HCT116 (cell line): ENCODE measurements around the gene SCGB1C2. TPM values are rescaled to one million over a fixed set of nuclear protein-coding genes. Genes with fewer than 3 reads are reported as not detected.
A peak's percentile ranks its signal among the peaks of the same experiment; 100 is the strongest.
"Not testable (repeated sequence)": the region's sequence is repeated elsewhere in the genome, so short reads cannot be mapped to it uniquely, and the experiment has no call there.

Experiments used
- ATAC-seq: fragments of 200-7000 bp; cut with Tn5 transposase; 2 replicates; pipeline ENCODE4 v1.9.1; 2020; ENCODE audit warnings: mild to moderate bottlenecking, moderate library complexity
- BruUV-seq: library from RNA; stranded (reverse); fragments of 400-500 nt; replicated peaks from 2 replicates; lab custom pipeline; 2021; lab: Mats Ljungman, UMichigan
- CTCF ChIA-PET: fragments of 300-600 bp; sonication (Branson Sonifier 250); formaldehyde crosslinking; loops from one replicate; lab custom pipeline; 2021; ENCODE audit warnings: antibody characterized with exemption; lab: Charles Lee
- POLR2A ChIA-PET: fragments of 300-600, 350-600 bp; sonication (Branson Sonifier 250); formaldehyde crosslinking; loops from one replicate; lab custom pipeline; 2021; ENCODE audit warnings: antibody characterized with exemption; lab: Charles Lee
- RAD21 ChIA-PET, 2 experiments: fragments of 300-600 bp; sonication (Branson Sonifier 250); formaldehyde crosslinking; loops; one replicate each; lab custom pipeline; 2023; ENCODE audit warnings: low total read pairs in 2 of 2; ENCODE audit not compliant: uncharacterized antibody in 2 of 2, unreplicated experiment in 2 of 2, low non-redundant PET in 1 of 2; lab: Charles Lee
- DNase-seq: peaks from one replicate; pipeline ENCODE4 v3.0.0-alpha.2; 2010; ENCODE audit warnings: low read depth, low spot score
- H2AFZ ChIP-seq: fragments of 200-600 bp; shearing (Covaris generic), sonication (generic); 2 replicates; pipeline ENCODE4 v1.6.1; 2017; ENCODE audit warnings: low read depth, mixed run types, mixed read lengths, antibody characterized with exemption, low read length; ENCODE audit not compliant: poor library complexity, severe bottlenecking
- H3K27ac ChIP-seq: 2 replicates; pipeline ENCODE4 v1.5.1; 2012; ENCODE audit warnings: low read depth, low read length
- H3K27me3 ChIP-seq: fragments of 200-600 bp; sonication (generic); 2 replicates; pipeline ENCODE4 v1.6.1; 2016; ENCODE audit warnings: mixed run types, low read length, mixed read lengths; ENCODE audit not compliant: insufficient read depth
- H3K36me3 ChIP-seq, 2 experiments: fragments of 200-500 bp in 1 of 2; fragments of 200-600 bp in 1 of 2; sonication (Bioruptor generic) in 1 of 2; sonication (generic) in 1 of 2; 2 replicates each; pipeline versions ENCODE4 v1.5.1 to v1.6.1; 2014 to 2016; ENCODE audit warnings: low read length in 2 of 2, inconsistent platforms in 1 of 2, mixed read lengths in 1 of 2, mixed run types in 1 of 2; ENCODE audit not compliant: insufficient read depth in 2 of 2, control insufficient read depth in 1 of 2
- H3K4me1 ChIP-seq, 2 experiments: fragments of 200-600 bp in 1 of 2; sonication (generic) in 1 of 2; 2 replicates each; pipeline versions ENCODE4 v1.5.1 to v1.6.1; 2012 to 2017; ENCODE audit warnings: low read length in 2 of 2, inconsistent platforms in 1 of 2, mild to moderate bottlenecking in 1 of 2, mixed read lengths in 1 of 2, mixed run types in 1 of 2, moderate library complexity in 1 of 2; ENCODE audit not compliant: insufficient read depth in 2 of 2, control insufficient read depth in 1 of 2
- H3K4me2 ChIP-seq: fragments of 200-600 bp; sonication (generic); 2 replicates; pipeline ENCODE4 v1.6.1; 2017; ENCODE audit warnings: mixed run types, low read length, mixed read lengths
- H3K4me3 ChIP-seq, 2 experiments: fragments of 200-600 bp in 1 of 2; sonication (generic) in 1 of 2; replicated peaks in 1 of 2; 2 replicates each; pipeline ENCODE4 v1.5.1; 2011 to 2016; ENCODE audit warnings: low read length in 2 of 2, control low read depth in 1 of 2, low read depth in 1 of 2, mild to moderate bottlenecking in 1 of 2, mixed read lengths in 1 of 2, mixed run types in 1 of 2
- H3K79me2 ChIP-seq: fragments of 200-600 bp; sonication (generic); 2 replicates; pipeline ENCODE4 v1.6.1; 2017; ENCODE audit warnings: mild to moderate bottlenecking, mixed run types, low read length, moderate library complexity, mixed read lengths; ENCODE audit not compliant: insufficient read depth
- H3K9ac ChIP-seq: fragments of 200-600 bp; sonication (generic); 2 replicates; pipeline ENCODE4 v1.6.1; 2016; ENCODE audit warnings: low read length, mixed read lengths
- H3K9me2 ChIP-seq: fragments of 200-600 bp; sonication (generic), shearing (Covaris generic); 2 replicates; pipeline ENCODE4 v1.6.1; 2017; ENCODE audit warnings: mixed run types, mild to moderate bottlenecking, moderate library complexity; ENCODE audit not compliant: insufficient read depth
- H3K9me3 ChIP-seq, 2 experiments: fragments of 200-500 bp in 1 of 2; fragments of 200-600 bp in 1 of 2; sonication (Bioruptor generic) in 1 of 2; sonication (generic) in 1 of 2; 2 replicates each; pipeline ENCODE4 v1.6.1; 2014 to 2017; ENCODE audit warnings: low read length in 2 of 2, mixed read lengths in 2 of 2, inconsistent platforms in 1 of 2, low read depth in 1 of 2, mild to moderate bottlenecking in 1 of 2, mixed run types in 1 of 2, moderate library complexity in 1 of 2; ENCODE audit not compliant: control insufficient read depth in 1 of 2, insufficient read depth in 1 of 2
- H4K20me1 ChIP-seq: fragments of 200-600 bp; sonication (generic), shearing (Covaris generic); 2 replicates; pipeline ENCODE4 v1.6.1; 2017; ENCODE audit warnings: mixed run types, mild to moderate bottlenecking, moderate library complexity; ENCODE audit not compliant: insufficient read depth
- intact Hi-C: fragments of 100-400 bp; cut with micrococcal nuclease; formaldehyde crosslinking; loops from 2 replicates; pipeline ENCODE4 v1.10.0; 2022
- total RNA-seq: library from RNA; stranded (reverse); gene quantifications from one replicate; pipeline ENCODE4 v1.2.1, GENCODE V29; 2021; ENCODE audit not compliant: unreplicated experiment
- TF ChIP-seq, protein P1 (sequence below), 3 experiments: fragments of 200-600 bp in 1 of 3; sonication (generic) in 1 of 3; IDR thresholded peaks in 2 of 3; conservative IDR thresholded peaks in 1 of 3; 2 replicates each; pipeline ENCODE4 v1.5.1; 2012 to 2017; ENCODE audit warnings: low read depth in 2 of 3, low read length in 2 of 3, antibody characterized with exemption in 1 of 3, borderline replicate concordance in 1 of 3, control low read depth in 1 of 3, mild to moderate bottlenecking in 1 of 3, mixed read lengths in 1 of 3, mixed run types in 1 of 3, moderate library complexity in 1 of 3; ENCODE audit not compliant: insufficient read depth in 1 of 3

Gene SCGB1C2
- total RNA-seq, 1 experiment from 2014 or later, result not detected

DNA sequence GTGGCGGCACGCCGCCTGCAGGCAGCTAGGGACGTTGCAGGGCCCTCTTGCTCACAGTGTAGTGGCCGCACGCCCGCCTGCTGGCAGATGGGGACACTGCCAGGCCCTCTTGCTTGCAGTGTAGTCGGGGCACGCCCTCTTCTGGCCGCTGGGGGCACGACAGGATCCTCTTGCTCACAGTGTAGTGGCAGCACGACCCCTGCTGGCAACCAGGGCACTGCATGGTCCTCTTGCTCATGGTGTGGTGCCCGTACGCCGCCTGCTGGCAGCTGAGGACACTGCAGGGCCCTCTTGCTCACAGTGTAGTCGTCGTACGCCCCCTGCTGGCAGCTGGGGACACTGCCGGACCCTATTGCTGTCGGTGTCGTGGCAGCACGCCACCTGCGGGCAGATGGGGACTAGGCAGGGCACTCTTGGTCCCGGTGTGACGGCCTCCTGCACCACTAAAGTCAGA, 3.0 kb upstream of the SCGB1C2 start:
- peak; percentile 78 for ATAC-seq
- intact Hi-C loops, H3K4me1 ChIP-seq, H4K20me1 ChIP-seq, H2AFZ ChIP-seq, H3K27ac ChIP-seq, H3K9me2 ChIP-seq, H3K79me2 ChIP-seq, RAD21 ChIA-PET, H3K36me3 ChIP-seq, H3K27me3 ChIP-seq, H3K9ac ChIP-seq, DNase-seq, H3K4me2 ChIP-seq, POLR2A ChIA-PET, H3K4me3 ChIP-seq, H3K9me3 ChIP-seq, BruUV-seq, CTCF ChIA-PET: not testable (repeated sequence)
- TF ChIP-seq, protein P1, sequence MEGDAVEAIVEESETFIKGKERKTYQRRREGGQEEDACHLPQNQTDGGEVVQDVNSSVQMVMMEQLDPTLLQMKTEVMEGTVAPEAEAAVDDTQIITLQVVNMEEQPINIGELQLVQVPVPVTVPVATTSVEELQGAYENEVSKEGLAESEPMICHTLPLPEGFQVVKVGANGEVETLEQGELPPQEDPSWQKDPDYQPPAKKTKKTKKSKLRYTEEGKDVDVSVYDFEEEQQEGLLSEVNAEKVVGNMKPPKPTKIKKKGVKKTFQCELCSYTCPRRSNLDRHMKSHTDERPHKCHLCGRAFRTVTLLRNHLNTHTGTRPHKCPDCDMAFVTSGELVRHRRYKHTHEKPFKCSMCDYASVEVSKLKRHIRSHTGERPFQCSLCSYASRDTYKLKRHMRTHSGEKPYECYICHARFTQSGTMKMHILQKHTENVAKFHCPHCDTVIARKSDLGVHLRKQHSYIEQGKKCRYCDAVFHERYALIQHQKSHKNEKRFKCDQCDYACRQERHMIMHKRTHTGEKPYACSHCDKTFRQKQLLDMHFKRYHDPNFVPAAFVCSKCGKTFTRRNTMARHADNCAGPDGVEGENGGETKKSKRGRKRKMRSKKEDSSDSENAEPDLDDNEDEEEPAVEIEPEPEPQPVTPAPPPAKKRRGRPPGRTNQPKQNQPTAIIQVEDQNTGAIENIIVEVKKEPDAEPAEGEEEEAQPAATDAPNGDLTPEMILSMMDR (IDR thresholded peaks at IDR 0.05 in 2 of 3, conservative IDR thresholded peaks at IDR 0.05 in 1 of 3; ENCODE audit: borderline replicate concordance in 1 of 3, insufficient read depth in 1 of 3, low read depth in 2 of 3, low read length in 2 of 3), result peak; percentile 6 to 37 (median 23); a peak in 2 of 6 replicates

DNA sequence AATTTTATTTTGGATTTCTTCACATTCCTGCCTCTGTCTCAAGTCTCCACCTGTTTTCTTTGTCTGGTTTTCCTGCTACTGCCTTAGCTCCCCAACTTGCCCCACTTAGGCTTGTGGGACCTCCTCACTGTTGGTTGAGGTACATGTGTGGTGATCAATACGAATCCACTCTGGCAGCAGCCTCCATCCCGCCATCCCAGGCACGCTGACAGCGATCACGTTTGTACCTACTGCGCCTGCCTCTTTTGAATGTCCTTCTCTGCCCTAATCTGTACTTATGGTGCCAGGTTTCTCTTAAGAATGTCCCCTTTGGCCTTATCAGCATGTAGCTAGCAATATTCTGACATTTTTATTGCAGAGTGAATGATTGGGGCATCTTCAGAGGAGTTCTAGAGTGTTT, 2.3 kb upstream of the SCGB1C2 start:
- not testable (repeated sequence) for ATAC-seq

DNA sequence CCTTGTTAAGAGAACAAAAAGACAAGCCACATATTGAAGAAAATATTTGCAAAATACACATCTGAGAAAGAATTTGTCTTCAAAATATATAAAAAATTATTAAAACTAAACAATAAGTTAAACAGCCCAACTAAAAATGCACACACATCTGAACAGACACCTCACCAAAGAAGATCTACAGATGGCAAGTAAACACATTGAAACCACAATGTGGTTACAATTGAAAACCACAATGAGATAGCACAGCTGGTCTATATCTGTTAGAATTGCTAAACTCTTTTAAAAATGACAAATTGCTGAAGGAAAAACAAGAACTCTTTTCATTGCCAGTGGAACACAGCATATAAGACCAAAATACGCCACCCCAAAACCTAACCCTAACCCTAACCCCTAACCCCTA, 1.5 kb upstream of the SCGB1C2 start:
- intact Hi-C loops, H3K27me3 ChIP-seq, H4K20me1 ChIP-seq, H3K4me1 ChIP-seq, DNase-seq, ATAC-seq, H3K9ac ChIP-seq, H3K4me3 ChIP-seq, H3K79me2 ChIP-seq, BruUV-seq, H2AFZ ChIP-seq, H3K4me2 ChIP-seq, H3K27ac ChIP-seq, H3K9me2 ChIP-seq, H3K9me3 ChIP-seq, POLR2A ChIA-PET, RAD21 ChIA-PET, CTCF ChIA-PET, H3K36me3 ChIP-seq: not testable (repeated sequence)

More for the DNA sequence above, 2.3 kb upstream of the SCGB1C2 start:
- POLR2A ChIA-PET, H3K9me2 ChIP-seq, H3K4me2 ChIP-seq, H3K36me3 ChIP-seq, H3K27me3 ChIP-seq, BruUV-seq, H3K79me2 ChIP-seq, H3K27ac ChIP-seq, H2AFZ ChIP-seq, intact Hi-C loops, H3K4me3 ChIP-seq, DNase-seq, H3K9me3 ChIP-seq, H3K4me1 ChIP-seq, RAD21 ChIA-PET, H4K20me1 ChIP-seq, CTCF ChIA-PET, H3K9ac ChIP-seq: not testable (repeated sequence)
